Uterus (tissue), 2 donors: ENCODE results near the gene SGIP1.

ENCODE experiments used
- CTCF ChIP-seq, 4 experiments: fragments of 200-600 bp in 2 of 4; fragments of 450-650 bp in 2 of 4; sonication (generic) in 2 of 4; IDR thresholded peaks; one replicate each; pipeline ENCODE4 v1.5.1; 2016 to 2019; ENCODE audit warnings: antibody characterized with exemption in 4 of 4, mild to moderate bottlenecking in 2 of 4, moderate library complexity in 1 of 4
- POLR2A ChIP-seq, 2 donors: fragments of 450-650 bp; IDR thresholded peaks; one replicate each; pipeline ENCODE4 v1.6.1; 2016; ENCODE audit warnings: antibody characterized with exemption in 2 of 2, mild to moderate bottlenecking in 1 of 2, moderate library complexity in 1 of 2

GRCh38 chr1:66557157-66557556, 23.2 kb downstream of the SGIP1 start:
- TF ChIP-seq CTCF (IDR thresholded peaks at IDR 0.05): no peak
- TF ChIP-seq POLR2A (IDR thresholded peaks at IDR 0.05): no peak
